Stimulated activated CD8-positive, alpha-beta memory T cell treated with anti-CD3 and anti-CD28 coated beads, Interleukin-4, amount 100 ng/mL, for 24 hours (primary cell): ENCODE data around the gene SLC1A1.
"Not testable (repeated sequence)": the region's sequence is repeated elsewhere in the genome, so short reads cannot be mapped to it uniquely, and the experiment has no call there.

ENCODE experiments used
- DNase-seq: peaks from one replicate; pipeline ENCODE4 v3.0.0-alpha.2; 2020; ENCODE audit warnings: low read depth

The SLC1A1 gene

DNA sequence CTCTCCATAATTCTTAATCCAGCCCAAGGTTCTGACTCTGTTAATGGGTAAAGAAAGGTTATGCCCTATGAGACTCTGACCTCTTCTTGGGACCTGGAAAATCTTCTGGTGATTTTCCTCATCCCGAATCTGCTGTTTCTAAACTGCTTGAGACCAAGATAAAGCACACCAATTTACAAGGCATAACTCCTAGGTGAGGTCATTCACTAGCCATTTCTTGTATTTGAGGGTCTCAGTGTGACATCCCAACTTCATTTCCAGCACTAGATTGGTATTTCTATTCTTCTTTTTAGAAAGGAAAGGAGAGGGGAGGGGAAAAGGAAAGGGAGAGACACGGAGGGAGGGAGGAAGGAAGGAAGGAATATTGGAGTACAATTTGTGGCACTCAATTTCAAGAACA, 51.6 kb downstream of the SLC1A1 start:
- DNase-seq = no peak

DNA sequence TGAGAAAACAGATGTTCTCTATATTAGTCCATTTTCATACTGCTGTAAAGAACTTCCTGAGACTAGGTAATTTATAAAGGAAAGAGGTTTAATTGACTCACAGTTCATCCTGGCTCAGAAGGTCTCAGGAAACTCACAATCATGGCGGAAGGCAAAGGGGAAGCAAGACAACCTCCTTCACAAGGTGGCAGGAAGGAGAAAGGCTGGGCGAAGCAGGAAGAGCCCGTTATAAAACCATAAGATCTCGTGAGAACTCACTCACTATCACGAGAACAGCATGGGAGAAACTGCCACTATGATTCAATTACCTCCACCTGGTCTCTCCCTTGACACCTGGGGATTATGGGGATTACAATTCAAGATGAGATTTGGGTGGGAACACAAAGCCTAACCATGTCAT, 54.4 kb downstream of the SLC1A1 start:
- not testable (repeated sequence) for DNase-seq

DNA sequence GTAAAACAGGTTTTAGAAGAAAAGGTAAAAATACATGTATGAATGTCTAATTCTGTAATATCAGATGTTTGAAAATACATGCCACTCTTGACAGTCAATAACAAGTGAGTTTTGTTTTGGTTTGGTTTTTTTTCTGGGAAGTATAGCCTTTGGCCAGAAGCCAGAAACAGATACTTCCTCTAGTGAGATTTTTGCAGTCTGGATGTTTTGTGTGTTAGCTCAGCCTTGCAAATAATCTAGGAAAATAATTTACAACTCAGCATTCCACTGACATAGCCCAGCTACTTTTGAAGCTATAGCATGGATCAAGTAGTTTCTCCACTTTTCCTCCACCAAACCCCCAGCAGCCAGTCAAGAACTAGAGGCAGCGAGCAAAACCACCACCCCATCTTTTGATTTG, 56.7 kb downstream of the SLC1A1 start:
- DNase-seq = no peak

DNA sequence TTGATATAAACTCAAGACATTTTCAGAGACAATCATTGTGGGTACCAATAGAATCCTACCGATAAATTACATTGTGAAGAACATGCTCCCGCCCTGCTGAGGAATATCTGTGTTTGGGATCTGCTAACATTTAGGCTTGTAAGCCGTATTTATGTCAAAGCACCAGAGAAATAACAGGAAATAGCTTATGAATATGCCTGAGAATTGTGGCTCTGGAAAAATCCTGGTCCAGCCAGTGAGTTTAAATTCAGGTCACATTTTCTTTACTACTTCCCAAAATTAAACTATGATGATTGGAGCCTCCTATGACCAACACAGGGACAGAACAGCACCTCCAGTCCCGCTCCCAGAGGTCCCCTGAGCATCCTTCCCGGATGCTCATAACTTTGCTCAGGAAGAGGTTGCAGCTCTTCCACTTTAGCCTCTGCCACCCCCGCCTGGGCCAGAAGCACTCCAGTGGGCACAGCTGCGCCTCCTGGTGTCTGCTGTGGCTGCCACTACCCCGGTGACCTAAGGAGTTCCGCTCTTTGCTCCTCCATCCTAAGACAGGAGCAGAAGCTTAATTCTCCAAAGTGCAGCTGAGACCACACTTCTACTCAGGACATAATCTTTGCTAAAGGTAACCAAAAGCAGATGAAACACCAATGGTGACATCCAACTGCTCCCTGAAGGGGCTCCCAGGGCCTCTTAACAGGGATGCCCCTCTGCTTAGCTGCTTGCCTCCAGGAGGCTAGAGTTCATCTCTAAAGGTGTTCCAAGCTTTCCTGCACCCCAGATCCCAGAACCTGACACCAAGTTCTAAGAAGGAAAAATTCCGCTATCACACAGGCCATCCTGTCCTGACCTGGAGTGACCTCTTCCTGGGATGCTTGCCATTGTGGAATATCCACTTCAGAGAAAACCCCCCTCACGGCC, 58.8 kb downstream of the SLC1A1 start:
- DNase-seq = no peak

DNA sequence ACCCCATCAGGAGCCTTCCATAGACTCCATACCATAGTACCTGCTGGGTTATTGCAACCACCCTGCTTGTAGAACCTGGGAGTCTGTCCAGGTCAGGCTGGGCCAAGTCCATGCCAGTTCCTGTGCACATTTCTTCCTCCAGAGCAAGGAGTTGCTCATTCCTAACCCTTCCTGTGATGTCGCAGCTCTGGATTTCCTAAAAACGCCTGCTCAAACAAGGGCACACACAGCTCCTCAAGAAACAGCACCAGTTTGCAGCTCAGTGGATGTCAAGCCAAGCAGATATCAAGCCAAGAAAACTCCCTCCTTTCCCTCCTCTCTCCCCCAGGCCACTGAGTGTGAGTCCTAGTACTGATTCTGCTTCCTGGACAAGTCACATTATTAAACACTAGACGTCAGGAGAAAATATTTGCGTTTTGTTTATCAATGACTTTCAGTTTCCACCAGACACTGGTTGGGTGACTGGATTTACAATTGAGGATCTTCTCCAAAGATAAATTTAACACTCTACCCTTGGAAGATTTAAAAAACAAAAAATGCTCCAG, 59.6 kb downstream of the SLC1A1 start:
- no peak for DNase-seq

DNA sequence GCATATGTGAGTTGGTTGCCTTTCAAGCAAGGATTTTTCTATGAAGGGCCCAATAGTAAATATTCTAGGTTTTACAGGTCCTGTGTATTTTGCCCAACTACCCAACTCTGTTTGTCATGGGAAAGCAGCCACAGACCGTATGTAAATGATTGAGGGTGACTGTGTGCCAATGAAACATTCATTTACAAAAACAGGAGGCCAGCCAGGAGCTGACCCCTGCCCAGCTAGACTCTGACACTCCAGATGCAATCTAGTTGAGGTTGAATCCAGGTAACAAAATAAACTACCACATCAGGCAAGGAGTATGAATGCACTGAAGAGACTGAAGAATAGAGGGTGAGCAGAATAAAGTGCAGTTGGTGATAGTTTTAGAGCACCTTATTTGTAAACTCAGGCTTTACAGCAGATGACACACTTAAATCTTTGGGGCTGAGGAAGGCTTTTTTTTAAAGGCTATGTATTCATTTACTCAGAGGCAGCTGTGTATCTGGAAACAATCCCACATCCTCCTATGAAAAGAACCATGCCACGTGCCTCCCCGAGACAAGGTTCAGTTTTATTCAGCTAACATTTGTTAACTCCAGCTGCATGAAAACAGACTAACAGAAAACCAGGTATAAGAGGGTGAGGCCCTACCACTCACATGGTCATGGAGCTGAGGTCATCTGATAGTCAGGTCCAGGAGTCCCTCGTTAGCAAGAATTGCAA, 60.7 kb downstream of the SLC1A1 start:
- no peak for DNase-seq

DNA sequence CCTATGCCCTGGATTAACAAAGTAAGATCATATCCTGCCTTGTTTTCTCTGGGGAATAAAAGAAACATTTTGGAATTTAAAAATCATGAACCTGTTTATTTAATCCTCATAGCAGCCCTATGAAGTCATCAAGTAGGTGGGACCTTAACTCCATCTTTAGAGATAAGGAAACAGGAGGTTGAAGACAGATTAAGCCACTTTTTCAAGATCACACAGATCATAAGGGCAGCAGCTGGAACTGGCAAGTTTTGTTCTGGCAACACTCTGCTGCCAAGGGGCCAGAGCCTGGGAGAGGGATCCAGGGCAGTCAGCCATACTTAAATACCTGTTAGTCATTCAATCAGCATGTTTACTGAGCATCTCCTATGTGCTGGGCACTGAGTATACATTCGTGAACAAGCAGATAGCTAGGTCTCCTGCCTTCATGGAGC, 63.7 kb downstream of the SLC1A1 start:
- DNase-seq = no peak

DNA sequence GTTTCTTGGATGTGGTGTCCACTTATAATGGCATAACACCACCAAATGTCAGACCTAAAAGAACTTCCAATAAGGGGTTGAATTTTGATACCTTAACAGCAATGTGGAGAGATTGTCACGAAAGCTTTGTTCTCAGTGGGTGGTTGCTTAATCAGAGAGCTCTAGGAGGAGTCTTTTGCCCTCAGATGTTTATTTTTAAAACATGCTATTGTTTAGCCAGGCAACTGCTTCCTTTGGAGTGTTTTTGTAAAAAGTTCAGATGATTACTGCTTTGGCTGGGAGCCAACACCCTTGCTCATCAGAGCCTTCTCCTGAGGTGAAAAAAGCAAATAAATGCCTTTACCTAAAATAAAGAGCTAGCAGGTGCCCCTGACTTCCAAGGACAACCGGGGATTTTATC, 65.0 kb downstream of the SLC1A1 start:
- no peak for DNase-seq

DNA sequence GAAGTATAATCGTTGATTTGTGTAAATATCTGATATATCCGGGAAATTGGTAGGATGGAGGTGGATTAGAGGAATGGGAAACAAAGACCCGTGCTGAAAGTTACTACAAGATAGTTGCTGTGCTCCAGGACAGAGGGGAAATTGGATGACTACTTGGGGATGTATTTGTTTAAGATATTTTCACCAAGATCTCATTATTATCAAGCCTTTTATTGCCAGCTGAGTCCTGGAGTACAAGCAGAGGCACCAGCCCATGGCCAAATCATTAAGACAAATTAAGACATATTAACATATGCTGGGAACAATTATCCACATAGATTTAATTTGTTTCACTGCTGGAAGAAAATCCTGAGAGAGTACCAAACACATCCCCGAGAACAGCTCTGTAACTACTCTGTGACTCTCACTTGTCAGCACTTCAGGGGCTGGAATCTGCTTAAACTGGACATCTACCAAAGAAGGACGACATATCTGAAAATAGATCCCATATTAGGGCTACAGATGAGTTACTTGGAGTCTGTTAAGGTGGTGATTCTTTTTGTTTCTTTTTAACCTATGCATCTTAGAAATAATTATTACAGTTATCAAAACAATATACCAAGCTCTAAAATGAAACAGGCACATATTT, 68.2 kb downstream of the SLC1A1 start:
- no peak for DNase-seq

DNA sequence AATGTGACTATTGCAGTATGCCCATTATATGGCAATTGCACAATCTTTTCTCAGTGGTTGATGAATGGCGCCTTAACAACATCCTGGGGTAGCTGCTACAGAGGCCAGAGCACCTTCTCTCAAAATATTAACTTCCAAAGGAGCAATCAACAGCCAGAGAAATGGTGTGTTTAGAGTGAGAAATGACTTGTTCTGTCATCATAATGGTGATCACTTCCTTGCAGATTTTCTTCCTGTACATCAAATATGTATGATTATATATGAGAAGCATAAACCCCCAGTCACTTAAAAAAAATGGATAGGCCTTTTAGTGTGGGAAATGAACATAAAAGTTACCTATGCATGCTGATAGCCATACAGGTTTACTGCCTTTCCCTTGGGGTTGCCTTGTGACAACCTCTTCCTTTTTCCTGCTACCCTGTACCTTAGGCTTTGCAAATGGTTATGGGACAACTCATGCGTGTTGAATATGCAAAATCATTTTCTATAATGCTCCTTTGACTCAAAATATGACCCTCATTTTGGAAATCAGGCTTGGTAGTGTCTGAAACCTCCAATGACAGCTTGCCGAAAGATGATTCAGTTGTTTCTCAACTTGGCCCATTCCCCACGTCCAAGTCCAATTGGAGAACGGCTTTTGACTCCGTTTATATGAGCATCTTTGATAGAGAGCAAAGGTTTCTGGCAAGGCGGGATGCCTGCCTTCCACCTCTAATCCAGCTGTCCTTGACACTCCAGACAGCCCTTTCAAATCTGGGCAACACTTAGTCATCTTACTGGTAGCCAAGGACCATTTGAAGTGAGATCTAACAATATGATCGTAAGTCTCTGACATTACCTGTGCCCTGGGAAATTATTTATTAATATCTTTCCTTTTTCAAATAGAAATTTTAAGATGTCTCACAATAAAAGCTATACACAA, 69.3 kb downstream of the SLC1A1 start:
- no peak for DNase-seq

DNA sequence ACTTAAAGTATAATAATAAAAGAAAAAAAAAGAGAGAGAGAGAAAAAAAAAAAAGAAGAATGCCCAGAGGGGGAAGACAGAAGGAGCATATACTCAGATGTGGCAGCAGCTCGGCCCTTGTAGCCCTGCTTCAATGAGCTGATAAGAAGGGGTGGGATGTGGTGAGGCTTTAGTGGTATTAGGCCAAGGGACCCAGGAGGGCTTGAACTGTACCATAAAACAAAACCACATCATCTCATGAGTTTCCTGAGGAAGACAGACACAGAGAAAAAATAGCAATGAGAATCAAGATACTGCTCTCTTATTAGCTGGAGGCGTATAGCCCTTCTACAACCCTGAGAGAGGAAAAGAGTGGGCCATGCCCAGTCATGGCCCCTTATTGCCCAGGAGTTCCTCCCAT, 72.8 kb downstream of the SLC1A1 start:
- no peak for DNase-seq

DNA sequence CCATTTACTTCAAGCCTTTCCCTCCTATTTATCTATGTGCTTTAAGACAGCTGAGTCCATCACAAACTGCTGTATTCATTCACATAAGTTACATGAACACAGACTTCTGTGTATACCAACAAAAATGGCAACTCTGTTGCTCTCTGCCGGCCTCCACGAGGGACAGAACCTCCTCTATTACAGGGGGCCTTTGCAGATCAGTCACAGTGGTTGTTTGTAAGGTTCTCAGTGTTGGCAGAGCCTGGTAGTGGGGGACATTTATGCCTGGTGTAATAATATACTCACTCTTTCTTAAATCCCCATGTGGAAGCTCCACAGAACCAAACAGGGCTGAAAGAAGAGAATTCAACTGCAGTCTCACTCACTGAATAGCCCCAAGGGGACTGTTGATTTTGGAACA, 76.5 kb downstream of the SLC1A1 start:
- no peak for DNase-seq

DNA sequence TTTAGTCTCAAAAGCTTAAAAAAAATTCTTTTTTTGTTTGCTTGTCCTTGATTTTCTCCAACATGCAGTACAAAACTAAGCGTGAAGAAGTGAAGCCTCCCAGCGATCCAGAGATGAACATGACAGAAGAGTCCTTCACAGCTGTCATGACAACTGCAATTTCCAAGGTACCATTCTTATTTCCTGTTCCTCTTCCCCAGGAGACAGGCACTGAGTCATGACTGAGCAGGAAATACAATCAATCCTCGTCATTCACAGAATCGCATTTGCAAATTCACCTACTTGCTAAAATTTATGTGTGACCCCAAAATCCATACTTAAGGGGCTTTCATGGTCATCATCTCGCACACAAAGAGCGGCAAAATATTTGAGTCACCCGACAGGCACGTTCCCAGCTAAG, 77.3 kb downstream of the SLC1A1 start:
- DNase-seq = no peak

DNA sequence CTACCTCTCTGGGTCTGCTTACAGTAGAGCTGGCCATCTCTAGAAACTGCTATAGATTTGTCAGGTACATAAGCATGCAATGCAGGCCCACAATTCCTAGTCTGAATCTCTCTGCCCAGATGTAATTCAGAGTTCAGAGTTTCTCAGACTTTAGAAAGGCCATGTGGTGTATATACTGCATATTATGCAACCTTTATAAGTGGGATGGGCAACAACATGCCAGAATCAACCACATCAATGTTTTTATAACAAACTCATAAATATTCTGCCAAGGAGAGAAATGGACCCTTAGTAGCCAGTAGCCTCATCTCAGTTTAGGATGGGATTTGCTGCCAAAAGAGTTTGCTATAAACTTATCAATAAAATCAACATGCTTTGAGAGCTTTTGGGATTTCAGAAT, 78.8 kb downstream of the SLC1A1 start:
- no peak for DNase-seq

DNA sequence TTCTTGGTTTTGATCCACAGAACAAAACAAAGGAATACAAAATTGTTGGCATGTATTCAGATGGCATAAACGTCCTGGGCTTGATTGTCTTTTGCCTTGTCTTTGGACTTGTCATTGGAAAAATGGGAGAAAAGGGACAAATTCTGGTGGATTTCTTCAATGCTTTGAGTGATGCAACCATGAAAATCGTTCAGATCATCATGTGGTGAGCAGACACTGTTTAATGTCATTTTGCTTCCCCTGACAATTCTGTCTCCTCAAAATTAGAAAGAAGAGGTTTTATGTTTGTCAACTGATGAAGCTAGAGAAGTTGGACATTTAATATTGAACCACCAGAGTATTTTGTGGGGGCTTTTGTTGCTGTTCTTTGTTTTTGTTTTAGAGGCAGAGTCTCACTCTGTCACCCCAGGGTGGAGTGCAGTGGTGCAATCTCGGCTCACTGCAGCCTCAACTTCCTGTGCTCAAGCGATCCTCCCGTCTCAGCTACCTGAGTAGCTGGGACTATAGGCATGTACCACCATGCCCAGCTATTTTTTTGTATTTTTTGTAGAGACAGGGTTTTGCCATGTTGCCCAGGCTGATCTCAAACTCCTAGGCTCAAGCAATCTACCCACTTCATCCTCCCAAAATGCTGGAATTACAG, 82.0 kb downstream of the SLC1A1 start:
- DNase-seq = no peak

DNA sequence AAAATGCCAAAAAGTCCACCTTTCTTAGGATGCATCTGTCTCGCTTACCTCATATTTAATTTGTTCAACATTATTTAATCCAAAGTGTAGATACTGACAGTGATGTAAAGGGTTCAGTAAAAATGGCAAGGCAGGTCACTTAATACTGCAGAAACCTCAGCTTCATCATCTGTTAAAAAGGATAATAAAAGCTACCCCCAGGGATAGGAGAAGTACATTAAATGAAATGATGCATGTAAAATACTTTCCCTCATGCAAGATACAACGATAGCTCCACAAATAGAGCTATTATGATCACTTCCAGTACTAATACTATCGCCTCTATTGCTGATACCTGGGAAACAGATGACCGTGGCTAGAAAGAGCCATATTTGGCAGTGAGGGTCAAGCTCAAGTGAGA, 82.9 kb downstream of the SLC1A1 start:
- DNase-seq = no peak

DNA sequence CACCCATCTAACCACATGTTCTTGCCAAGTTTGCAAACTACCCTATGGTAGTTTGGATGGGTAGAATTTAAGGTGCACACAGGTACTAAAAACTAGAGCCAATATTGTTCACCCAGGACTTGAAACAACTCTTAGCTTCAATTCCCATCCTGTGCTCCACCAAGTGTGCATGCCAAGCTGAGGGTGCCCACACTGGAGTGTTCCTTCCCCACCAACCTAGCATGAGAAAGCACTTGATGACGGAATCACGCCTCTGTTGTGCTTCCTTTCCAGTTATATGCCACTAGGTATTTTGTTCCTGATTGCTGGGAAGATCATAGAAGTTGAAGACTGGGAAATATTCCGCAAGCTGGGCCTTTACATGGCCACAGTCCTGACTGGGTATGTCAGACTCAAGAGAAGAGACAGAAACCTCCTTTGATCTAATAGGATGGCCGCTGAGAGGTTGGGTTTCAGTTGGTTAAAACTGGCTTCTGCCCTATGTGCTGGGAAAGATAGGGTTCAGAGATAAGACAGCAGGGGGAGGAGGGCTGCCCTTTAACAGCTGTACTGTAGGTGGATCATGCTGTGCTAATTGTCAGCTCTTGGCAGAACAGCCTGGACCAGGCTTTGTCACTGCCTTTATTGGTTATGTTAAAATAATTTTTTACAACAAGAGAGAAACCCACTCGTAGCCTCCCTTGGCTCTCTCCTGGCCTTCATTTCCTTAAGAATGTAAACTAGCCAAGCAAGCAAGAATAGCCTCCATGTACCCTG, 83.5 kb downstream of the SLC1A1 start:
- DNase-seq = no peak

DNA sequence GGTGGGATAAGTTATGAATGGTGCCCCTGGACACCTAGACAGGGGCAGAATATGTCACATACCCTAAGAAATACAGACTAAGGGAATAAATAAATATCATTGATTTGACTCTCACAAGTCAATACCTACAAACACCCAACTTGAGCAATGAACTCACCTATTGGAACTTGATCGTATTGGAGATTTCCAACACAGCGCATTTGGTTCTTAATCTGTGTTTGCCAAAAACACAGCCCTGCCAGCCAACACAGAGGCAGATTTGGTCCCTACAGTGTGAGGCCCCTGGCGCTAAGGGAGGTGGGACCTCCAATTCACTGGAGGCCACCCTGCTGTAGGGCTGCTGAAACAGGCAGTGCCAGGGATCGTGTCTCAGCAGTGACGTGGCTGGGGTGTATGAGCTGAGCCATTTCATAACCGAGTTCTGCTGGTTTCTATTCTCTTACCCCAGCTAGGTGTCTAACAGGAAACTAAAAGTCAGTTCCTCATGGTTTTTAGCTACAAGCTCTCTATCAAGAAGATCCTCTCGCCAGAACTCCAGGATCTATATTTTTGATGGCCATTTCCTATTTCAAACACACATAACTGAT, 84.5 kb downstream of the SLC1A1 start:
- DNase-seq = peak; percentile 2

DNA sequence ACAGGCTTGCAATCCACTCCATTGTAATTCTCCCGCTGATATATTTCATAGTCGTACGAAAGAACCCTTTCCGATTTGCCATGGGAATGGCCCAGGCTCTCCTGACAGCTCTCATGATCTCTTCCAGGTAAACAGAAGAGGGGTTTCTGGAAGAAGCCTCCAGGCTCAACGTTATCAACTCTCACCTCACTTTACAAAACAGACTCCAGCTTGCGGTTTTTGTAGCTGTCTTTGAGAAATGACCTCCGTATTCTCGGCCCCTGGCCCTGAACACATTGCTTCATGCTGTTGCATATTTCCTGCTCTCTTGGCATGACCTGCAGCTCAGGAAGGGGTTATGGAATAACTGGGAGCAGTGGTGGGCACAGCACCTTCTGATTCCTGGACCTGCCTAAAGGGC, 85.7 kb downstream of the SLC1A1 start:
- no peak for DNase-seq

DNA sequence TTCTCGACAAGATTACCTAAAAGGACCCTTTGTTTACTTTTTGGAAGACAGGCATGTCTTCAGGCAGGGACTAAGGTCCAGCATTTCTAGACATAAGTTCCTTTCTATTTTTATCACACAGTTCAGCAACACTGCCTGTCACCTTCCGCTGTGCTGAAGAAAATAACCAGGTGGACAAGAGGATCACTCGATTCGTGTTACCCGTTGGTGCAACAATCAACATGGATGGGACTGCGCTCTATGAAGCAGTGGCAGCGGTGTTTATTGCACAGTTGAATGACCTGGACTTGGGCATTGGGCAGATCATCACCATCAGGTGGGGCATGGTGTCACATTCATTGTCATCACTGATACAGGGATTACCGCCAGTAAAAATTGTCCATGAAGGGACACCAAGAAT, 86.2 kb downstream of the SLC1A1 start:
- DNase-seq = no peak
